Activated T-cell treated with anti-CD3 and anti-CD28 coated beads, Interleukin-2, amount 50 U/mL, for 72 hours (primary cell): ENCODE measurements around the gene OTOP1. TPM values are rescaled to one million over a fixed set of nuclear protein-coding genes. Genes with fewer than 3 reads are reported as not detected.
"Not testable (repeated sequence)": the region's sequence is repeated elsewhere in the genome, so short reads cannot be mapped to it uniquely, and the experiment has no call there.

Experiments
- ATAC-seq, 2 donors: fragments of 150-1000 bp; cut with Tn5 transposase; replicated peaks in 1 of 2; 2 replicates each; pipeline ENCODE4 v1.10.0; 2021; ENCODE audit warnings: moderate library complexity in 2 of 2, mild to moderate bottlenecking in 1 of 2
- DNase-seq, 2 donors: peaks; one replicate each; pipeline ENCODE4 v3.0.0; 2021 to 2022; ENCODE audit warnings: mixed read lengths in 1 of 2
- H3K27ac Mint-ChIP-seq: one replicate; pipeline ENCODE4 v1.8.0; 2022; ENCODE audit warnings: mild to moderate bottlenecking, moderate library complexity, mixed read lengths
- H3K27me3 Mint-ChIP-seq: one replicate; pipeline ENCODE4 v1.8.0; 2022; ENCODE audit warnings: low read depth, mixed read lengths
- H3K36me3 Mint-ChIP-seq, 2 donors: one replicate each; pipeline ENCODE4 v1.8.0; 2022; ENCODE audit warnings: mixed read lengths in 2 of 2, mild to moderate bottlenecking in 1 of 2; ENCODE audit not compliant: insufficient read depth in 2 of 2
- H3K4me1 Mint-ChIP-seq: one replicate; pipeline ENCODE4 v1.8.0; 2022; ENCODE audit warnings: low read depth, mixed read lengths
- H3K4me3 Mint-ChIP-seq, 2 donors: one replicate each; pipeline ENCODE4 v1.8.0; 2022; ENCODE audit warnings: mild to moderate bottlenecking in 2 of 2, mixed read lengths in 2 of 2, moderate library complexity in 2 of 2
- H3K9me3 Mint-ChIP-seq, 2 donors: one replicate each; pipeline ENCODE4 v1.8.0; 2022; ENCODE audit warnings: mixed read lengths in 2 of 2
- total RNA-seq, 2 donors: library from RNA; stranded (reverse); gene quantifications; one replicate each; pipeline ENCODE4 v1.2.3, GENCODE V29; 2022

Gene OTOP1
- total RNA-seq, 2 donors from 2014 or later: not detected

- not testable (repeated sequence) for H3K9me3 Mint-ChIP-seq, ATAC-seq, H3K27ac Mint-ChIP-seq, H3K4me1 Mint-ChIP-seq, DNase-seq, H3K36me3 Mint-ChIP-seq, H3K4me3 Mint-ChIP-seq, H3K27me3 Mint-ChIP-seq
Measured at GRCh38 chr4:4166986-4167385, 59.7 kb downstream of the OTOP1 start.

DNA sequence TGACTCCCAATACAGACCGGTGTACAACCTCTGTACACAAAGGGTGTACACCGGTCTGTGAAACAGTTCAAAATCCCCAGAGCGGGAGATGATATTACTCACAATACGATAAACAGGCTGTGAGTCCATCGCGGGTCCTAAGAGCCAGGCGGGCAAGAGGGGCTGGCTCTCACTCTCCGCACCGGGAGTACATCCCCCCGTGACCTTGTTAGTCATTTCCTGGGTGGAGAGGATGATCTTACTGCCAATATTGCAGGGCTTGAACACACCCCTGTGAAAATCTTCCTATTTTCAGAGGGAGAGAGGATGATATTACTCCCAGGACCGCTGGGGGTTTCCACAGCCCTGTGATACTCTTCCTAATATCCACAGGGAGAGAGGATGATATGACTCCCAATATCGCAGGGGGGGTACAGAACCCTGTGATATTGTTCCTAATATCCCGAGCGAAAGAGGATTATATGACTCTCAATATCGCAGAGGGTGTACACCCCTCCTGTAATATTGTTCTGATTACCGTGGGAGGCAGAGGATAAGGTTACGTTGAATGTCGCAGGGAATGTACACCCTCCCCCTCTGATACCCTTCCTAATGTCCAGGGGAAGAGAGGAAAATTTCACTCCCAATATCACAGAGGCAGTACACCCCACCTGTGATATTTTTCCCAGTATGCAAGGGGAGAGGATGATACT is 60.9 kb downstream of the OTOP1 start:
- not testable (repeated sequence) for H3K27ac Mint-ChIP-seq, H3K36me3 Mint-ChIP-seq, H3K4me3 Mint-ChIP-seq, H3K4me1 Mint-ChIP-seq, H3K9me3 Mint-ChIP-seq, ATAC-seq, H3K27me3 Mint-ChIP-seq, DNase-seq

GRCh38 chr4:4164532-4165173 is 62.1 kb downstream of the OTOP1 start:
- H3K27ac Mint-ChIP-seq, H3K4me3 Mint-ChIP-seq, H3K36me3 Mint-ChIP-seq, H3K9me3 Mint-ChIP-seq, H3K27me3 Mint-ChIP-seq, H3K4me1 Mint-ChIP-seq, DNase-seq, ATAC-seq: not testable (repeated sequence)

DNA sequence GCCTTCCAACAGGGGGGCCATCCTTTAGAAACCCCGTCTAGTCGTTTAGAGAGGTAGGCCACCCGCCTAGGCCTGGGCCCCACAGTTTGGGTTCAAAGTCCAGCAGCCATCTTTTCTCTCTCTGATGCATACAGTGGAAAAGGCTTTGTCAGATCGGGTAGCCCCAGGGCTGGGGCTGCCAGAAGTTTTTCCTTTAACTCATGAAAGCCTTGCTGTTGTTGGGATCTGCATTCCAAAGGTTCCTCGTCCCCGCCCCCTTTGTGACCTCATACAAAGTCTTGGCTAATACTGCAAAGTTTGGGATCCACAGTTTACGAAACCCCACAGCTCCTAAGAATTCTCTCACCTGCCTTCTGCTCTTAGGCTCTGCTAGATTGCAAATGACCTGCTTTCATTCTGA is 64.5 kb downstream of the OTOP1 start:
- not testable (repeated sequence) for H3K36me3 Mint-ChIP-seq, DNase-seq, H3K4me1 Mint-ChIP-seq, H3K4me3 Mint-ChIP-seq, H3K27me3 Mint-ChIP-seq, H3K27ac Mint-ChIP-seq, ATAC-seq, H3K9me3 Mint-ChIP-seq

- not testable (repeated sequence) for ATAC-seq, H3K27me3 Mint-ChIP-seq, H3K36me3 Mint-ChIP-seq, H3K4me1 Mint-ChIP-seq, H3K27ac Mint-ChIP-seq, H3K4me3 Mint-ChIP-seq, H3K9me3 Mint-ChIP-seq
- DNase-seq: peak; percentile 7 to 17
Measured at GRCh38 chr4:4160956-4161665, 65.6 kb downstream of the OTOP1 start.

DNA sequence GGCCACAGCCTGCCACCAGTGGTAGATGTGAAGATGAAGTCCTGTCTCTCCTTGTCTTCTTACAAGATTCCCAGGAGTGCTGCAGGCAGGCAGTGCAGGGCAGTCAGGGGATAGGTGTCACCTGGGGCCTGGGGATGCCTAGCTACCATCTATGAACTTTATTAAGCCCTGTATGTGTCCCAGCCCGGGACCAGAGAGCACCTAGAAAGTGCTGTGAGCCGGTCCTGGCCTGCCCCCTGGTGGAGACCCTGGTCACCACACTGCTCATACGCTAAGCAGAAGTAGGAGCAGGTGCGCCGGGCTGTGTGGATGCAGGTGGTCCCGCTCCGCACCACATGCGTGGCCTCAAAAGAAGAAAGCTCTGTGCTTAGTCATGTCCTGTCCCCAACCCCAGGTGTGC is 81.1 kb downstream of the OTOP1 start:
- H3K4me1 Mint-ChIP-seq, H3K36me3 Mint-ChIP-seq, H3K4me3 Mint-ChIP-seq, H3K27ac Mint-ChIP-seq, H3K9me3 Mint-ChIP-seq, ATAC-seq: not testable (repeated sequence)
- H3K27me3 Mint-ChIP-seq: peaks cover 34% of the 10 kb centered on the region
- peak; percentile 64 to 75 for DNase-seq

DNA sequence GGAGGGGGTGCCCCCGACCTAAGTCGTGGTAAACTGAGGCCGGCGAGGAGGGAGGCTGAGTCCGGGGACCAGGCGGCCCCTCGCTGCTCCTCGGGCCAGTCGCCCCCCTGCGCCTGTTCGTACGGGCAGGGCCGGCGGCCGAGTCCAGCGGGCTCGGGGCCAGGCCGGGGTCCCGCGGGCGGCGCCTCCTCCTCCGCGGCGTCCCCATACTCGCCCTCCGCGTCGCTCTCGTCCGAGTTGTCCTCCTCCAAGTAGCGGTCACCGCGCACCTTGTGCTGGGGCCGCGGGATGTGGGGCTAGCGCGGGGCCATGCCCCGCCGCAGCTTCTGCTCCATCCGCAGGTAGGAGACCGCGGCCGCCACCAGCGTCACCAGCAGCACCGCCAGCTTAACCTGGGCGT is 83.4 kb downstream of the OTOP1 start:
- not testable (repeated sequence) for H3K36me3 Mint-ChIP-seq, H3K9me3 Mint-ChIP-seq, H3K27ac Mint-ChIP-seq, DNase-seq, ATAC-seq, H3K4me1 Mint-ChIP-seq
- Mint-ChIP-seq H3K27me3 (peaks cover 34% of the 10 kb centered on the region), H3K4me3 (peak overlapping the region in 1 of 2 donors; percentile 54)

DNA sequence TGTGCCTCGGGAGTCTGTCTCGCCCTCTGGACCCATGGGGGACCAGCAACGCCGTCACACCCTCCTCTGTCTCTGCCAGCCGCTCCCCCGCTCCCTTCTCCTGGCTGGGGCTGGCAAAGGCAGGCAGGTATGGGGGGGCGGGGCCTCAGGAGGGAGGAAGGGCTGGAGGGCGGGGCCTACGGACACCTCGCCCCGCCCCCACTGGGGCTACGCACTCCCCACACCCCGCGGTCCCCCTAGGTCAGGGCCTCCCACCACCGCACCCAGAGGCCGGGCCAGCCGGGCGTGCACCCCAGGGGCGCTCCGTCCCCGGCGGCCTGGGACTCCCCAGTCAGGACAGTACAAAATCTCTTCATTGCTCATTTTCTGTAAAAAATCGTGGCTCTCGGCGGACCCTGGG is 84.0 kb downstream of the OTOP1 start:
- H3K9me3 Mint-ChIP-seq, H3K36me3 Mint-ChIP-seq, H3K4me1 Mint-ChIP-seq, ATAC-seq, H3K27ac Mint-ChIP-seq: not testable (repeated sequence)
- H3K4me3 Mint-ChIP-seq: peak overlapping the region; percentile 35 to 52
- peak; percentile 6 to 12 for DNase-seq
- peaks cover 34% of the 10 kb centered on the region for H3K27me3 Mint-ChIP-seq

GRCh38 chr4:4141186-4141585 is 85.5 kb downstream of the OTOP1 start:
- H3K4me3 Mint-ChIP-seq, H3K9me3 Mint-ChIP-seq, H3K36me3 Mint-ChIP-seq, H3K4me1 Mint-ChIP-seq, ATAC-seq, H3K27ac Mint-ChIP-seq, DNase-seq: not testable (repeated sequence)
- H3K27me3 Mint-ChIP-seq: peaks cover 32% of the 10 kb centered on the region

Other genes with a start within 250 kb of the OTOP1 start
- gene TMEM128, start 21.3 kb upstream of the OTOP1 start, total RNA-seq: 10 to 100 TPM; 26.2 to 31.2 TPM
- 10 to 100 TPM; 25.5 to 41.0 TPM for gene LYAR, start 63.2 kb upstream of the OTOP1 start, total RNA-seq
- 1 to 10 TPM; 6.4 to 8.2 TPM for gene ZBTB49, start 63.3 kb upstream of the OTOP1 start, total RNA-seq
- 1 to 10 TPM; 1.0 to 3.2 TPM for gene NSG1, start 160.2 kb upstream of the OTOP1 start, total RNA-seq